HG03095 (cell line): Measurements from ENCODE around the gene PLXNA4.

ENCODE experiments used
- ATAC-seq: cut with Tn5 transposase; IDR thresholded peaks from one replicate; pipeline ENCODE4 v1.9.1; 2021; ENCODE audit warnings: moderate library complexity; ENCODE audit not compliant: unreplicated experiment

Gene PLXNA4

DNA sequence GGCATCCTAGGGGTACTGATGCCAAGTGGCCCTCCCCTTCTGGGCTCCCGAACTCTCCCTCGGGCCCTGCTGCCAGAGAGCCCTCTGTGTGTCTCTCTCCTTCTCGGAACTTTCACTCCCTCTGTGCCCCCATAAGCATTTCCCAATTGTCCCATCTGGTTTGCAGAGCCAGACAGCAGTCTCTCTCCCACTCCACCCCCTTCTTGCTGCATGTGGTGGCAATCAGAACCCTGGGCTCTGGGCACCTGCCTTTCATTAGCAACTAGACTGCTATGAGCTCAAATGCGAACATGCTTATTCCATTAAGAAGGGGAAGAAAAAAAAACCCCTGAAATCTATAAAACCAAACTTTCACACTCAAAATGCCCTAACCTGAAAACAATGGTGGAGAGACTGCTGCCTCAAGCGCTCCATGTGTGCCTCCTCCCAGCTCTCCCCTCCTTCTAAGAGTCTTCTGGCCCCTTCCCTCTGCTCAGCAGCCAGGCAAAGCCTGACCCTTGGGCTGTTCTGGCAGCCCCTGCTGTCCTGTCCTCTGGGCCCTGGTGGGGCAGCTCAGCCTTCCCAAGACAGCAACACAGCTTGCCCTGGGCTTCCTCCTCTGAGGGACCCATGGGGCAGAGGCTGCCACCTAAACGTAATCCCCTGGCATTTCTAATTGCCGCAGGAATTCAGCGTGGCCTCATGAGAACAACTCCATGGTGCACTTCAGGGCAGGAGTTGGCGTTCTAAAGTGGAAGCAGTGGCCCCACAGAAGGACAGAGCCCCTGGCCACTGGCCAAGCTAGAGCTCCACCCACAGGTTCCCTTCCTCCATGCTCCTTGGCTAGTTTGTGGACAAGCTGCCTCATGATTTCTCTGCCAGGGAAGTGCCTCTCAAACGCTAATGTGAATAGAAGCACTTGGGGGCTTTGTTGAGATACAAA, 415.4 kb downstream of the PLXNA4 start:
- ATAC-seq: no peak

DNA sequence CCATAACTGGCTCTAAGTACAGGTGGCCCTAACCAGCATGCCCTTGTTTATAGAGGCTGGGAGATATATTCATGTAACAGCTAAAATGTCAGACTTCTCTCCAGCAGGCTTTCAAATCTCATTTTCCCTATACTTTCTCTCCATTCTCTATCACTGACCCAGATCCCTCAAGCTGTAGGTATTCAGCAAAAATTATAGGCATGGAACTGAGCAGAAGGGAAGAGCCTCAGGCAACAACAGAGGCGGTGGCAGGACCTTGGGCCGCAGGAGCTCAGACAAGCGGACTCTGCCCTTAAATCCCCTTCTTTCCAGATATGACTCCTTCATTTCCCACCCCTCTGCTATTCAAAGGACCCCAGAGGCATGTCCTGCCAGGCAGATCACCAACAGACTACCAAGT, 417.4 kb downstream of the PLXNA4 start:
- no peak for ATAC-seq

DNA sequence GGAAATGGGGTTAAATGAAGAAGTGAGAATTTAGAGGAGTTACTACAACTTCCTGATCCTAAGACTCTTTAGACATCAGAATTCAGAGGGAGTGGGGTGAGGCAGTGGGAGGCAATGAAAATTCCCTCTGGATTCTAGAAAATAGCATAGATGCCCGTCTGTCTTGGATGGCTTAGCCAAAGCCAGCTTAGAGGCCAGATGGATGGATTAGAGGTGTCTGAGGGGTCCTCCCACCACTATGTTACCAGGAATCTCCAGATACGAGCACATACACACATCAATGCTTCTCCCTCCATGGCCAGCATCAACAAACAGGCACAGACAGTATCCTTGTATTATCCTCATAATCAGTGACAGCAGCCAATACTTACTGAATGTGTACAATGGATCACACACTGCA, 418.1 kb downstream of the PLXNA4 start:
- ATAC-seq: no peak

DNA sequence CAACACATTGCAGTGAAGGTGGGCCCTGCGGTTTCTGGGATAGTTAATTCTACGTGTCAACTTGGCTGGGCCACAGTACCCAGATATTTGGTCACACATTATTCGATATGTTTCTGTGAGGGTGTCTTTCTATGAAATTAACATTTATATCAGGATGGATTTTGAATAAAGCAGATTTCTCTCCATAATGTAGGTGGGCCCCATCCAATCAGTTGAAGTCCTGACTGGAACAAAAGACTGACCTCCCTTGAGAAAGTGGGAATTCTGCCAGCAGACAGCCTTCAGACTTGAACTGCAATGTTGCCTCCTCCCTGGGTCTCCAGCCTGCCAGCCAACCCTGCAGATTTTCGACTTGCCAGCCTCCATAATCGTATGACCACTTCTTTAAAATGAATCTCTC, 420.6 kb downstream of the PLXNA4 start:
- ATAC-seq: no peak

DNA sequence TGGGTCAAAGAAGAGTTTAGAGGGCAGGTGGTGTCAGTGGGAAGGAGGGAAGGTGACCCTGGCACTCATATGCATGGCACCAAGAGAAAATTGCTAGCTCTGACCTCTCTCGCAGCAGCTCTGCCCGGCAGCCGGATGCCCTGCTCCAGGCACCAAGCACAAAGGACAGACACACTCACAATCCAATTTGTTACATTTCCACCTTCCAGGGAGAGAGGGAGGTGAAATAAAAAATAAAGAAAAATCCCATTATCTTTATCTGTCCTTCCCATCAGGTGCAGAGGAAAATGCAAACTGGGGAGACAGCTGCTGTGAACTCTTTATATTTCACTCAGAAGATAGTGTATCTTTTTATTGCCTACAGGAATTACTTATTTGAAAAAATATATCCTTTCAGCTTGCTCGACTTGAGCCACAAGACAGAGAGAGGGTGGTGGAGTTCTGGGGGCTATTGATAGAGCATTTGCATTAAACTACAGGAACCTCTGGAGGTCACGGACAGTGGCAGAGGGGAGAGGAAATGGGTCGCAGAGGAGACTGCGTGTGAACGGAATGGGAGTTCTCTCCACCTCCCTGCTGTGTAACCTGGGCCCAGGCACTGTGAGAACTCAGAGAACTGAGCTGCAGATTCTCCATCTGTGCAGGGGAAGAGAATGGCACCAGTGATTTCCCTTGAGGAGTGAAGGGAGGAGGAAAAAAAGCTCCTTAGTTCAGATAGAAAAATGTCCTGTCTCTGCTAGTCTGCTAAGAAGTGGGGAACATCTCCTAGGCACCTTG, 421.4 kb downstream of the PLXNA4 start:
- no peak for ATAC-seq

DNA sequence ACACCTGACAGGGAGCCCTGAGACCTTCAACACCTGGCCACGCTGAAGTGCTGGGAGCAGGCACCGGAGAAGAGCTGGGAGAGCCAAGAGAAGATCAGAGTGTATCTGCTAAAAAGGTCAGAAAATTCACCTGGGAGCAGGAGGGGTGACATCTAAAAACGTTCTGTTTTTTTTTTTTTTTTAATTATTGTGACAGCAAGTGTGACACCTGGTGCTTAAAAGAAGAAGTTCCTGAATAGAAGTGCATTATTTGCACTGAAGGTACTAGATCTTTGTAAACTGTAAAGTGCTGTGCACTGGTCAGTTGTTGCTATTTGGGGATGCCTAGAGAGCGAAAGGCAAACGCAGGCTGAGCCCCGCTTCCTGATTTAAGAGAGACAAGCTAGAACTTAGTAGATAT, 422.0 kb downstream of the PLXNA4 start:
- no peak for ATAC-seq

DNA sequence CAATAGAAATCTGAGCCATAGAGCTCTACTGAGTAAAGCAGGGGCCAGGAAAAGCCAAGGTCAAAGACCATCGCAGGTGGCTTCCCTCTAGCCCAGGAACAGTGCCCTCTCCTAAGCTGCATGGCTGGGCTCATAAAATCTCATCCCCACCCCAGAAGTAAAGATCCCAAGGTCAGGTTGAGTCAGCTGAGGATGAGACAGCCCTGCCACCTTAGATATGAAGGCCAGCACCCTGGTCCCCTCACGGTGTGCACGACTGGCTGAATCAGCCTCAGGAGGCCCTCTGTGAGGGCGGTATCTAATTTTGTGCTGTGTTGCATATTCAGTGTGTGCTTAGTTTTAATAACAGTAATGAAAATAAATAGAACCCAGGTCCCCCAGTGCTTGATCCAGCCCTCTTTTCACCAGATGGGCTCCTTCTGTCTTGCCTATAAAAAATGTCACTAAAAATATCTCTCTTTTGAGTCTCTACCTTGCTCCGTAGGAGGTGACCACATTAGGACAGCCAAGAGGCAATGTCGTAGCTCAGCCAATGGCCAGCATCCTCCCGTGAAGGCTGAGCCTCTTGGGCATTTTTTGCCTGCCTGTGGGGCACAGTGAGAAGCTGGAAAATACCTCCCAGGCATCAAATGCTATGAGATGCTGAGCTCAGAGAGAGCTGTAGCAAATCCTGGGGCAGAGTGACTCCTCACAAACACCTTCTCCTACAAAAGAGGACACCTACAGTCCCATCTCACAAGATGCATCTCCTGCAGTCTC, 424.0 kb downstream of the PLXNA4 start:
- ATAC-seq: no peak

DNA sequence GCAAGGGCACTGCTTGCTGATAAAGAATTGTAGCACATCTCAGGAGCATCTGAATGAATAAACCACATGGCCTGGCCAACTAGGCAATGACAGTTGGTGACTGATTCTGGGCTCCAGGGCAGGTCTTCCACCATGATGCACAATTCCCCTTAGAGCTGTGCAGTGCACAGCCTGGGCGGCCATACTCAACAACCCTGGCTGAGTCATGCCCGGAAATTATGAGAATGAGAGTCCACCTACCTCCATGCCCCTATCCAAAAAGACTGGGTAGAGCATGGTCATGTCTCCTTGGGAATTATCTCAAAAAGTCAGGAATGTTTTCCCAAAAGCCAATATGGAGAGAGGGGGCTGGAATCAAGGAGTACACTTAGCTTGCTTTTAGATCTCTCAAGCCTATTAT, 425.6 kb downstream of the PLXNA4 start:
- no peak for ATAC-seq

DNA sequence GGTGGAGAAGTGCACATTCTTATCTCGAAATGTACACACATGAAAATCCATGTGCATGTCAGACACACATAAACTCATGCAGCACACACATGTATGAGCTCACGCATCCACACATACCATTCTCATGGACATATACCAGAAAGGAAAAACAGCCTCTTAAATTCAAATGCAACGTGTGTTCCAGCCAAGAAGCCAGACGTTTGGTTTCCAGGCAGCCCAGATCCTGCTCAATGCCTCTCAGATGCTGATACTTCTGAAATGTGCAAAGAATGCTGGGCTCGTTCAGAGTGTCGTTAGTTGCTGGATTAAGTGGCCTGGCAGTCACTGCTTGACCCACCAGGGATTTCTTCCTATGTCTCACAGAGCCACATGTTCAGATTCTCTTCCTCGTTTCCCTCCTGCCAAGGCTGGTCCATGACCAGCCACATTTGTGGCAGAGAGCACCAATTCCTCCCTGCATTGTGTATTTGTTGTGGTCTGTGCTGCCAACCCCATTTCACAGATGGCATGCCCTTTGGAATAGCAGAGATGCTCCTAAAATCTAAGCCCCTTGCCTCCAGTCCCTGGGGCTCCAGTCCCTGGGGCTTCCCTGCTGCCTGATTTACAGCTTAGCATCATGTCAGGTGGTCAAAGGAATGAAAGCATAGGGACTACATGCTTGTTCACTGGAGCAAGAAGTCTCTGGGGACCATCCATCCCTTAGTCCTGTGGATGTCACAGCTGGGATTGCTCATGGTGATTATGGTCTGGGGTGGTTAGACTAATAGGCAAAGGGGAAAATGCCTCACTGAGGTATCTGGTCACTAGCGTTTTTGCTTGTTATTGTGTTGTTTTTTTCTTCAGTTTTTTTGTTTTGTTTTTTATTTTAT, 426.6 kb downstream of the PLXNA4 start:
- ATAC-seq: no peak

DNA sequence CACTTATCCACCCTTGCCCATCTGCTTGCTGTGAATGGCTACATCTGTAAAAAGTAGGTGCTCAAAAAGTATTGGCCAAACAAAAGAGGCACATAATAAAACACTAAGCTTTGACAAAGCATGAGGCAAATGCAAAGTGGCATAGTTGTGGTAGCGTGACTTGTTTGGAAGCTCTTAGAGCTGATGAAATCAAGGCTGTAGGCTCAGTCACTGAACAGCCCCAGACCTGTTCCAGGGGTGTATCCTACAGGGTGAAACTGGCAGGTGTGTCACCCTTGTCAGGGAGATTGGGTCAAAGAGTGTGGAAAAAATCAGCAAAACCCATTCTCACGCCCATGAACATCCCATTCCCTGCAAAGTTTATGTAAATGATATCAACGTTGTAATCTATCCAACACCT, 427.4 kb downstream of the PLXNA4 start:
- no peak for ATAC-seq

DNA sequence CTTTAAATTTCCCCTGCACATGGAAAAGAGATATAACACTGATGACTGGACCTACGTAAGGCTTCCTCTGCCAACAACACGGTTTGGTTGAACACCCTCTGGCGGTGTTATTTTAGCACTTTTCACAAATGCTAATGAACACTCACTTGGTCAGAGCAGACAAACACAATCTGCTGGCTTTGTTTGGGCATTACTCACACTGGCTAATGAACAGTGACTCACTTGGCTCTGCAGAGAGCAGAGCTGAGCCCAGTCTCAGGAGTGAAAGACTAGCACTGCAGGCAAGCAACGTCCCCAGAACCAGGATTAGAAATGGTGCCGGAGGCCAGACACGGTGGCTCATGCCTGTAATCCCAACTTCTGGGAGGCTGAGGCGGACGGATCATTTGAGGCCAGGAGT, 430.8 kb downstream of the PLXNA4 start:
- no peak for ATAC-seq

DNA sequence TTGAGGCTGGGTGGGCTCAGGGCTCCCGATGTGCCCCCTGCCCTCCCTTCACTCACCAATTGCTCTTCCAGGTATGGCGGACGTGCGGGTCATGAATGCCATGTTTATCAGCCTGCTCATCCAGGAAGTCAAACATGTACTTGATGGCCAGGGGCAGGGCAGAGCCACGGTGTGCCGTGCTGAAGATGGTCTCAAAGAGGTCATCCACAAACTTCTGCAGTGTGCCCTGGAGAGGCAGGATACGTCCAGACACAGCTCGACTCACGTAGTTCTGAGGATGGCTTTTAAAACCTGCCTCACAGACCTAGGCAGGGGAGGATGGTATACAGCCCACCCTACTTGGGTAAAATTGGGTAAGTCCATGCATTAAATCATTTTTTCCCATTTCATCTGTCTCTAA, 431.2 kb downstream of the PLXNA4 start:
- no peak for ATAC-seq

DNA sequence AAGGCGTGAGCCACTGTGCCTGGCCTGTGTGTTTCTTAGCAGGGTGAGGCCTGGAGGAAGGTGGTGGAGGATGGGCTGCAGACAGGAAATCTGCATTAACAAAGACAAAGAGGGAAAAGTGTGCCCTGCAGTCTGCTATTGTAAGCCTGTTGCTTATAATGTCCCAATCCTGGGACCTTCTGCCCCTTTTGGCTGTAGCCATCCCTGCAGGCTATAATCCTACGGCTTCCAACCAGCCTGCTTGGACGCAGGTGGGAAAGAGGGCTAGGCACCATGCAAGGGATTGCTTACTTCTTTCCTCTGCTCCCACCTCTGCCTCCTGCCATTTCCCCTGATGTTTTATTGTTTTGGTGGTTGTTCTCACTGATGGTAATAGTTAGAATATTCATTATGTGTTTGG, 434.3 kb downstream of the PLXNA4 start:
- ATAC-seq: no peak

DNA sequence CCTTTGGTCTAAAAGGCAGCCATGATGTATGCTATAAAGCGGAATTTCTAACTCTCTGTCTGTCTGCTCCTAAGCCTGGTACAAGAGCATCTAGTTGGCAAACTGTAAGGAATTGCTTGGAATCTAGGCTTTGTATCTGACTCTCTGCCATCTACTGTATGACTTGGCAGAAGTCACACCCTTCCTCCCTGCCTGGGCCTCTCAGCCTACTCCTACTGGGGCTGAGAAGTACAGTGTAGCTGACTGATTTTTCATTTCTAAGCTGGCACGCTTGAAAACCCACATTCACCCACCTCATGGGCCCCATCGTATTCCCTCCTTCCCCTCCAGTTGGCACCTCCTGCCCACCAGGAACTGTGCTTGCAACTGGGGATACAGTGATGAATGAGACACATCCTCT, 435.2 kb downstream of the PLXNA4 start:
- no peak for ATAC-seq

DNA sequence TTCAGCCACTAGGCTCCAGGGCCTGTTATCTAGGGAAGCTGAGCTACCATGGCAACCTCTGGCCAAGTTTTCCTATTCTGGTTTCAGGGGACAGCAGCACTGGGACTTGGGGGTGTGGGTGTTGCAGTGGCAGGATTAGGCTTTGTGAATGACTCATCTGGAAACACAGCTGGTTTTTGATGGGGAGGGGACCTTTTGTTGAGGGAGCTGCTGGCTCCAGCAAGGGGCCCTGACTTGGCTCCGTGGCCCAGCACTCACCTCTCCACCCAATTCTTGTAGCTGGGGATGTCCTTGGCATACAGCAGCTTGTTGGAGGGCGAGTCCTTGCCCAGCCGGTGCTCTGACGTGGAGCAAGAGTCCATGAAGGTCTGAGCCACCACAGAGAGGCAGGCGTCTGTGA, 435.9 kb downstream of the PLXNA4 start:
- no peak for ATAC-seq

DNA sequence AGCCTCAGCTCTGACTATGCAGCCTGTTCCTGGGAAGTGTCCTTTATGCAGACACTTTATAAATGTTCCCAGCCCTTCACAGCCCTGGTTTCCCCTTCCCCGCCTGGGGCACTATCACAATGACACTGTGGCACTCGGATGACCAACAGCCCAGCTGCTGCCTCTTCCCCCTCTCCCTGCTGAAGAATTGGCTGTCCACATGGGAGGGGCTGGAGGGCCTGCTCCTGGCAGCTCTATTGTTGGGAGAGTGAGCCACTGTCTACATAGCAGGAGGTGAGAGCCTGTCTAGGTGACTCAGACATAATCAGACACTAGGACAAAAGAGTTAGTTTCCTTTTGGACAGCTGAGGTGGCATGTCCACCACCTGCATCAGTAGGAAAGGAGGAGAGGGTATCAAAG, 437.5 kb downstream of the PLXNA4 start:
- ATAC-seq: no peak

DNA sequence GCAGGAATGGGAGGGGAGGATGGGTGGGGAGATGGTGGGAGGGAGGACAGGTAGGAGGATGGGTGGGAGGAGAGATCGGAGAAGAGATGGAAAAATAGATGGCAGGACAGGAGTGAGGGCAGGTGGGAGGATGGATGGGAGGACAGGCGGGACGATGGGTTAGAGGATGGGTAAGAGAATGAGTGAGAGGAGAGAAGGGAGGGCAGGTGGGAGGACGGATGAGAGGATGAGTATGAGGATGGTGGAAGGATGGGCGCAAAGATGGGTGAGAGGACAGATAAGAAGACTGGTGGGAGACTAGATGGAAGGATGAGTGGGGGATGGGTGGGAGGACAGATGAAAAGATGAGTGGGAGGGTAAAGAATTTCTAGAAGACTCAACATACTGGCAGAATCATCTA, 438.6 kb downstream of the PLXNA4 start:
- ATAC-seq: no peak

DNA sequence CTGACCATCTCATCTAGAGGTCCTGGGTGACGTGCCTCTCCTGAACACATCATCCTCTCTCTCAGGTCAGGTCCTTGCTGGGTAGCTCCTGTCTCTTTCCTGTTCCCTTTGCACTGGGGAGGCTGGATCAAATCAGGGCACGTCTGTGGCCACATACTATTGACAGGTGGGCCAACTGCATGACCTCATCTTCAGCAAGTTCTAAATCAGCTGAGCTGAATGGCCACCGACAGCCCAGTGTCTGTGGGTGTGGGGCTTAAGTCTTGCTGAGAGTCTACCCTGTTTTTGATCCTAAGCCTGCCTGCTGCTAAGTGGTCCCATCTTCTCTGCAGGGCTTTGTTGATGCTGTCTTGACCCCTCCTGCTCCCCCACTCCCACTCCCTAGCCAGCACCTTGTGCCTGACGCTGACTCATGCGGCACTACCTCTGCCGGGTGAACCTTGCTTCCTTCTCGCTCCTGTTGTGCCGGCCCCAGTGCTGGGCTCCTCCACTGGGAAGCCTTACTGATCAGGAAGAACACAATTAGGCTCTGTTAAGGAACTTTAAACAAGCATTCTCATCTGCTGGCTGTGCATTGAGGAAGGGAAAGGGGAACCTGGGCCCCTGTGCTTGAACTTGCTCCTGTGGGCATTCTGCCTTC, 440.4 kb downstream of the PLXNA4 start:
- ATAC-seq: no peak

DNA sequence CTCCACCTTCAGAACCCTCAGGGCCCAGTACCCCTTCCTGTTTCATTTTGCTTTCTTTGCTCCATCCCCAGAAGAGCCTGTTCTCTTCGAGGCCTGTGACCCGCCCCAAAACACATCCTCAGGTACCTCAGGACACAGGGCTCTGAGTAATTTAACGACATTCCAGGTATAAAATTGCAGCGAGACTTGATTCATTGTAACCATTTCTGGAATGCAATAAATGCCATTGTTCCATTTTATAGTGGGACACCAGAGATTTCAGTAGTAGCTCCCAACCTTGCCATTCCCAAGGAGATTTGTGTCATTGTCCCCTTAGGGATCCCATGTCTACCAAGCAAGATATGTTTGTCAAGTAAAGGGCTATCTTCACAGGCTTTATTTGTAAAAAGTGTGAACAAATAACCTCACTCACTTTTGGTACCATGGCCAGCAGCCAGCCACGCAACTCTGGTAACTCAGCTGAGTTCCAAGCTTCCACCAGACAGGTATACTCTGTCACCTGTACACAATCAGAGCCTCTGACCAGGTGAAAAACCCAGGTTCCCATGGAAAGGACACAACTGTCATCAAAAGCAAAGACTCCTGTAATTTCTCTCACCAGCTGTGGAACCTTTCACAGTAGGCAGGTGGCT, 441.3 kb downstream of the PLXNA4 start:
- ATAC-seq: no peak

DNA sequence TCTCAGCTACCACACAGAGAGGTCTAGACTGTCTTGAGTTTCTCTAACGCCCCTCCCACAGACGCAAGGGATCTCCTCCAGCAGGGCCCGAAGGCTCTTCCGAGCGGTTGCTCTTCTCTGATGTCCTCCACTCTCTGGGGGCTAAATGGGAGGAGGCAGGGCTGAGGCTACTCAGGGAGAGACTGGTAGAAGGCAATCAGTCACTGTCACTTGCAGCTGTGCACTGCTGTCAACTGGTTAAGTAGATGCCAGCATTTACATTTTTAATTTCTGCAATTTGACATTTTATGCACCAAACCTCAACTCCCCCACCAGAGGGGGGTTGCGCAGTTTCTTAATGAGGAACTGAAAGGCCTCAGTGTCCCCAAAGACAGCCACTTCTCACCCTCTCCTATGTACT, 442.8 kb downstream of the PLXNA4 start:
- ATAC-seq: no peak
